IMR-90 (cell line): Measurements from ENCODE around the gene CDH23. TPM values are rescaled to one million over a fixed set of nuclear protein-coding genes. Genes with fewer than 3 reads are reported as not detected.
A peak's percentile ranks its signal among the peaks of the same experiment; 100 is the strongest.

Experiments
- ATAC-seq: fragments of 200-7000 bp; cut with Tn5 transposase; 2 replicates; pipeline ENCODE4 v1.9.1; 2020; ENCODE audit warnings: low read depth, mild to moderate bottlenecking, moderate library complexity
- BruUV-seq: library from RNA; stranded (reverse); fragments of 400-500 nt; replicated peaks from 2 replicates; lab custom pipeline; 2021; lab: Mats Ljungman, UMichigan
- CTCF ChIA-PET: fragments of 300-600 bp; formaldehyde crosslinking; extraction: SDS; loops from one replicate; lab custom pipeline; 2021; ENCODE audit warnings: antibody characterized with exemption; lab: Yijun Ruan, JAX
- POLR2A ChIA-PET: fragments of 300-600 bp; sonication (Branson Sonifier 250); formaldehyde crosslinking; loops from one replicate; lab custom pipeline; 2022; ENCODE audit warnings: antibody characterized with exemption; ENCODE audit not compliant: unreplicated experiment; lab: Charles Lee
- DNase-seq: peaks from one replicate; pipeline ENCODE4 v3.0.0; 2013
- H2AFZ ChIP-seq: replicated peaks from 2 replicates; pipeline ENCODE3; 2013; ENCODE audit warnings: low read length, mild to moderate bottlenecking; ENCODE audit not compliant: poor library complexity
- H2AK5ac ChIP-seq: 2 replicates; pipeline ENCODE4 v1.6.1; 2013; ENCODE audit warnings: low read depth, low read length, inconsistent platforms
- H2AK9ac ChIP-seq: replicated peaks from 2 replicates; pipeline ENCODE3; 2013; ENCODE audit warnings: mild to moderate bottlenecking, low read depth, low read length, moderate library complexity; ENCODE audit not compliant: poor library complexity
- H2BK120ac ChIP-seq: 2 replicates; pipeline ENCODE4 v1.6.1; 2013; ENCODE audit warnings: low read depth, low read length, inconsistent platforms
- H2BK15ac ChIP-seq: 3 replicates; pipeline ENCODE4 v1.6.1; 2013; ENCODE audit warnings: low read depth, low read length, inconsistent platforms
- H2BK20ac ChIP-seq: 2 replicates; pipeline ENCODE4 v1.6.1; 2013; ENCODE audit warnings: low read depth, mild to moderate bottlenecking, inconsistent platforms, low read length, moderate library complexity
- H2BK5ac ChIP-seq: 2 replicates; pipeline ENCODE4 v1.6.1; 2013; ENCODE audit warnings: mild to moderate bottlenecking, low read depth, low read length, inconsistent platforms; ENCODE audit not compliant: poor library complexity, severe bottlenecking
- H3K14ac ChIP-seq: replicated peaks from 2 replicates; pipeline ENCODE4 v1.6.1; 2013; ENCODE audit warnings: low read depth, low read length, inconsistent platforms
- H3K18ac ChIP-seq: 2 replicates; pipeline ENCODE4 v1.6.1; 2013; ENCODE audit warnings: low read depth, low read length, control low read depth
- H3K23ac ChIP-seq: 2 replicates; pipeline ENCODE4 v1.6.1; 2013; ENCODE audit warnings: low read depth, low read length, inconsistent platforms
- H3K27ac ChIP-seq: 2 replicates; pipeline ENCODE4 v1.5.1; 2013; ENCODE audit warnings: mild to moderate bottlenecking, control low read depth, low read length; ENCODE audit not compliant: insufficient read depth
- H3K27me3 ChIP-seq: 2 replicates; pipeline ENCODE4 v1.6.1; 2013; ENCODE audit warnings: low read length; ENCODE audit not compliant: control insufficient read depth, insufficient read depth
- H3K36me3 ChIP-seq: 2 replicates; pipeline ENCODE4 v1.6.1; 2013; ENCODE audit warnings: low read length, mixed read lengths; ENCODE audit not compliant: control insufficient read depth, insufficient read depth
- H3K4ac ChIP-seq: 2 replicates; pipeline ENCODE4 v1.6.1; 2013; ENCODE audit warnings: low read depth, low read length, inconsistent platforms
- H3K4me1 ChIP-seq: 2 replicates; pipeline ENCODE4 v1.6.1; 2013; ENCODE audit warnings: low read length, mixed read lengths; ENCODE audit not compliant: control insufficient read depth, insufficient read depth
- H3K4me2 ChIP-seq: 2 replicates; pipeline ENCODE4 v1.6.1; 2013; ENCODE audit warnings: low read depth, mild to moderate bottlenecking, control low read depth, low read length, moderate library complexity
- H3K4me3 ChIP-seq: 2 replicates; pipeline ENCODE4 v1.5.1; 2013; ENCODE audit warnings: low read depth, mild to moderate bottlenecking, control low read depth, low read length, moderate library complexity; ENCODE audit not compliant: insufficient read depth
- H3K56ac ChIP-seq: 2 replicates; pipeline ENCODE4 v1.6.1; 2013; ENCODE audit warnings: low read length, inconsistent platforms; ENCODE audit not compliant: insufficient read depth; ENCODE audit errors: extremely low read depth
- H3K79me1 ChIP-seq, 2 experiments: 2 replicates each; pipeline ENCODE4 v1.6.1; 2013; ENCODE audit warnings: low read length in 2 of 2, inconsistent platforms in 1 of 2, low read depth in 1 of 2
- H3K9ac ChIP-seq: 2 replicates; pipeline ENCODE4 v1.6.1; 2013; ENCODE audit warnings: low read depth, low read length, control low read depth
- H3K9me1 ChIP-seq: 2 replicates; pipeline ENCODE4 v1.6.1; 2013; ENCODE audit warnings: low read length, inconsistent platforms; ENCODE audit not compliant: insufficient read depth
- H3K9me3 ChIP-seq: 2 replicates; pipeline ENCODE4 v1.6.1; 2013; ENCODE audit warnings: low read length; ENCODE audit not compliant: control insufficient read depth, insufficient read depth
- H4K20me1 ChIP-seq: 2 replicates; pipeline ENCODE4 v1.6.1; 2013; ENCODE audit warnings: low read length, inconsistent platforms; ENCODE audit not compliant: insufficient read depth
- H4K5ac ChIP-seq: 2 replicates; pipeline ENCODE4 v1.6.1; 2013; ENCODE audit warnings: mild to moderate bottlenecking, low read depth, low read length, control low read depth
- H4K8ac ChIP-seq, 2 experiments: 2 replicates each; pipeline ENCODE4 v1.6.1; 2013; ENCODE audit warnings: low read depth in 2 of 2, low read length in 2 of 2, control low read depth in 1 of 2, inconsistent platforms in 1 of 2
- H4K91ac ChIP-seq: 2 replicates; pipeline ENCODE4 v1.6.1; 2013; ENCODE audit warnings: low read depth, low read length, inconsistent platforms; ENCODE audit not compliant: insufficient read depth
- BHLHE40 ChIP-seq: fragments of 150-350 bp; IDR thresholded peaks from 2 replicates; pipeline ENCODE4 v1.6.1; 2016; ENCODE audit warnings: mild to moderate bottlenecking, low read depth, low read length
- CEBPB ChIP-seq: IDR thresholded peaks from 2 replicates; pipeline ENCODE4 v1.6.1; 2012; ENCODE audit warnings: low read depth, low read length, improper control_type of control experiment
- CHD1 ChIP-seq: IDR thresholded peaks from 2 replicates; pipeline ENCODE4 v1.6.1; 2012; ENCODE audit warnings: low read depth, low read length, improper control_type of control experiment
- CTCF ChIP-seq: conservative IDR thresholded peaks from 2 replicates; pipeline ENCODE4 v1.5.1; 2012; ENCODE audit warnings: mild to moderate bottlenecking, low read depth, low read length, improper control_type of control experiment
- ELK1 ChIP-seq: fragments of 150-350 bp; IDR thresholded peaks from 2 replicates; pipeline ENCODE4 v1.6.1; 2016; ENCODE audit warnings: low read depth, mild to moderate bottlenecking, low read length, moderate library complexity, borderline replicate concordance
- FOS ChIP-seq: fragments of 150-350 bp; IDR thresholded peaks from 2 replicates; pipeline ENCODE4 v1.6.1; 2016; ENCODE audit warnings: low read depth, low read length
- MAFK ChIP-seq: IDR thresholded peaks from 2 replicates; pipeline ENCODE4 v1.6.1; 2012; ENCODE audit warnings: low read depth, low read length, improper control_type of control experiment
- MAZ ChIP-seq: IDR thresholded peaks from 2 replicates; pipeline ENCODE4 v1.6.1; 2012; ENCODE audit warnings: low read depth, mild to moderate bottlenecking, low read length, improper control_type of control experiment, moderate library complexity, borderline replicate concordance
- MXI1 ChIP-seq: IDR thresholded peaks from 2 replicates; pipeline ENCODE4 v1.6.1; 2012; ENCODE audit warnings: low read depth, mild to moderate bottlenecking, low read length, moderate library complexity, borderline replicate concordance
- NFE2L2 ChIP-seq: fragments of 150-350 bp; IDR thresholded peaks from 2 replicates; pipeline ENCODE4 v1.6.1; 2016; ENCODE audit warnings: low read depth, mild to moderate bottlenecking, low read length
- POLR2A ChIP-seq: IDR thresholded peaks from 2 replicates; pipeline ENCODE4 v1.6.1; 2012; ENCODE audit warnings: mild to moderate bottlenecking, low read depth, low read length
- RAD21 ChIP-seq: IDR thresholded peaks from 2 replicates; pipeline ENCODE4 v1.6.1; 2012; ENCODE audit warnings: low read length, improper control_type of control experiment
- RCOR1 ChIP-seq: IDR thresholded peaks from 2 replicates; pipeline ENCODE4 v1.6.1; 2012; ENCODE audit warnings: mild to moderate bottlenecking, low read length, improper control_type of control experiment; ENCODE audit not compliant: insufficient replicate concordance
- RFX5 ChIP-seq: IDR thresholded peaks from 2 replicates; pipeline ENCODE4 v1.8.0; 2012; ENCODE audit warnings: low read depth, mild to moderate bottlenecking, low read length, moderate library complexity
- SMC3 ChIP-seq: fragments of 150-350 bp; IDR thresholded peaks from 2 replicates; pipeline ENCODE4 v1.6.1; 2016; ENCODE audit warnings: low read depth, mild to moderate bottlenecking, antibody characterized with exemption, low read length, moderate library complexity
- WGBS, 2 experiments: methylation state at CpG; one replicate each; pipeline versions ENCODE4 v1.1.5 to v1.1.7; 2013; ENCODE audit warnings: missing lambda C conversion rate in 2 of 2; ENCODE audit not compliant: insufficient read length in 1 of 2; ENCODE audit errors: extremely low coverage in 2 of 2; 5-methylcytosine and 5-hydroxymethylcytosine counted together
- dilution Hi-C: fragments of 300-500 bp; cut with HindIII; formaldehyde crosslinking; loops from one replicate; pipeline ENCODE4 v1.14.3; 2018; ENCODE audit warnings: low sequenced_read_pairs; ENCODE audit not compliant: unreplicated experiment
- in situ Hi-C: fragments of 300-500 bp; cut with MboI; formaldehyde crosslinking; loops from 3 replicates; pipeline ENCODE4 v1.14.3; 2019; ENCODE audit warnings: low sequenced_read_pairs, inconsistent platforms, mixed read lengths
- intact Hi-C: fragments of 100-400 bp; cut with micrococcal nuclease; formaldehyde crosslinking; loops from 2 replicates; pipeline ENCODE4 v1.10.0; 2022
- polyA plus RNA-seq, 3 experiments: library from polyadenylated mRNA; depleted of rRNA; stranded (reverse); fragments of >200 nt; gene quantifications; 2 replicates each; pipeline ENCODE4 v1.2.3, GENCODE V29; 2012; ENCODE audit warnings: low replicate concordance in 1 of 3
- total RNA-seq: library from RNA; depleted of rRNA; stranded (reverse); fragments of >200 nt; gene quantifications from 2 replicates; pipeline ENCODE4 v1.2.3, GENCODE V29; 2012
- TF ChIP-seq, protein P1 (sequence below): fragments of 150-350 bp; IDR thresholded peaks from 2 replicates; pipeline ENCODE4 v1.6.1; 2017; ENCODE audit warnings: mild to moderate bottlenecking, antibody characterized with exemption, low read length, low read depth

CDH23 gene
- total and polyA plus RNA-seq, 2 of the 4 experiments (the other 2 are of a cell fraction) = under 0.01 to 0.03 TPM

DNA sequence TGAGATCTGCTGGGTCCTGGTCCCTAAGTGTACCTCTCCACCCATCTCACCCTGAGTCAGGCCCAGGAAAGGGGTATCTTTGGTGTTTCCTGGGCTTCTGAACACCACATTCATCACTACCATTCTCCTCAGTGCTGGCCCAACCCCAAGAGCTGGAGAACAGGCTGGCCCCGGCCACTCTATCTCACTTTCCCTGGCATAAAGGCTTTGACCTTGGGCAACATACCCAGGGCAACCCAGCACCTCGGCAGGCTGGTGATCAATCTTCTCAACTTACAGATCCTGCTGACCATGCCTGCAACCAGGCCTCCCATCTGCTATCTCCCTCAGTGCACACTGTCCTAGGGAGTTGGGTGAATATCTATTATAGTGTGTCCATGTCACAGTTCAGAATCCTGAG is 374.5 kb downstream of the CDH23 start:
- Histone ChIP-seq H3K36me3 (no peaks in the 10 kb centered on the region), H3K4me1 (peaks cover 50% of the 10 kb centered on the region), H2BK5ac (no peak overlapping the region), H2AFZ (no peak overlapping the region), H3K4ac (peak overlapping the region; percentile 72), H2BK20ac (peak overlapping the region; percentile 59; the same call in 1 of the 2 replicates), H3K9me3 (no peaks in the 10 kb centered on the region), H3K27me3 (no peaks in the 10 kb centered on the region), H3K14ac (no peak overlapping the region), H3K9me1 (peaks cover 41% of the 10 kb centered on the region), H2AK5ac (peak overlapping the region; percentile 88), H2BK15ac (peak overlapping the region; percentile 82; the same call in 2 of the 3 replicates), H3K79me1 (peaks cover 6 to 23% of the 10 kb centered on the region in 2 experiments; a peak in 2 of 4 replicates), H3K9ac (no peak overlapping the region), H2AK9ac (no peak overlapping the region), H4K91ac (peak overlapping the region; percentile 72), H3K18ac (no peak overlapping the region; the same call in 1 of the 2 replicates), H4K5ac (peak overlapping the region; percentile 64; the same call in 1 of the 2 replicates), H4K20me1 (no peaks in the 10 kb centered on the region), H4K8ac (peak overlapping the region; percentile 75 to 84; a peak in 2 of 4 replicates), H3K27ac (no peak overlapping the region), H3K56ac (no peak overlapping the region), H3K4me2 (no peak overlapping the region), H2BK120ac (peak overlapping the region; percentile 91; the same call in 1 of the 2 replicates), H3K4me3 (no peak overlapping the region), H3K23ac (0 out of 2 replicates have a peak overlapping the region, but pooled peaks have one; percentile 9)
- no peak for DNase-seq
- TF ChIP-seq RAD21 (no peak), MAFK (no peak), RFX5 (no peak), ELK1 (no peak), BHLHE40 (no peak), CHD1 (no peak), RCOR1 (no peak), CTCF (no peak), FOS (no peak), CEBPB (no peak), MAZ (no peak), MXI1 (no peak), SMC3 (no peak), NFE2L2 (no peak), POLR2A (no peak)
- TF ChIP-seq, protein P1, sequence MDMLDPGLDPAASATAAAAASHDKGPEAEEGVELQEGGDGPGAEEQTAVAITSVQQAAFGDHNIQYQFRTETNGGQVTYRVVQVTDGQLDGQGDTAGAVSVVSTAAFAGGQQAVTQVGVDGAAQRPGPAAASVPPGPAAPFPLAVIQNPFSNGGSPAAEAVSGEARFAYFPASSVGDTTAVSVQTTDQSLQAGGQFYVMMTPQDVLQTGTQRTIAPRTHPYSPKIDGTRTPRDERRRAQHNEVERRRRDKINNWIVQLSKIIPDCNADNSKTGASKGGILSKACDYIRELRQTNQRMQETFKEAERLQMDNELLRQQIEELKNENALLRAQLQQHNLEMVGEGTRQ = no peak
- intact Hi-C loops (loop anchor here (5.0 kb wide), 1 partner anchor 74 kb away; no protein-coding TSS in a partner anchor), in situ Hi-C loops (no loop called here), dilution Hi-C loops (no loop called here)
- POLR2A ChIA-PET = no interaction called here
- CTCF ChIA-PET = no interaction called here
- BruUV-seq = no TSS peak
- ATAC-seq = no peak
- no CpG with 5 or more reads among the region's 2 CpGs for WGBS, 2 experiments
